Measurements from ENCODE around the gene ME2.
"Not testable (repeated sequence)": the region's sequence is repeated elsewhere in the genome, so short reads cannot be mapped to it uniquely, and the experiment has no call there.

ME2 gene

DNA sequence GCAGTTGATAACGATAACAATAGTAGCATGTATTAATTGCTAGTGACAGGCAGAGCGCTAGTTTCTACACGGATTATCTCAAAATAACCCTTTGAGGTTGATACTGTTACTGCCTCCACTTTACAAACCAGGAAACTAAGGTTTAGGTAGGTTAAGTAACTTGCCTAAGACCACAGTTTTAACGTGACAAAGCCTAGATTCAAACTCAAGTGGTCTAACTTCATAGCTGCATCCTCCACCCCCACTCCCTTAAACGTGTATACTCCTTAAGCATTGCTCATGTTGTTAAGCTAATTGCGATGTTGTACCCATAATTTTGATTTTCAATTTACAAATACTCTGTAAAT lies 1.2 kb downstream of the ME2 start:
- Histone ChIP-seq H3K4me1 (ENCODE audit: control insufficient read depth, insufficient read depth, low read length) (peaks cover 6% of the 10 kb centered on the region), H3K36me3 (ENCODE audit: control insufficient read depth in 2 of 2, insufficient read depth in 2 of 2, low read length in 2 of 2) (no peaks in the 10 kb centered on the region), H3K9me3 (ENCODE audit: control insufficient read depth in 2 of 2, low read length in 2 of 2) (no peaks in the 10 kb centered on the region), H3K27me3 (ENCODE audit: control insufficient read depth in 1 of 2, insufficient read depth in 2 of 2, low read length in 2 of 2) (no peaks in the 10 kb centered on the region), H3K27ac (ENCODE audit: low read length) (no peak overlapping the region), H3K9ac (ENCODE audit: low read length in 2 of 2) (peak overlapping the region in 1 of 2 donors; percentile 90), H3K4me3 (ENCODE audit: low read length in 2 of 2) (peak overlapping the region; percentile 70 to 92)

DNA sequence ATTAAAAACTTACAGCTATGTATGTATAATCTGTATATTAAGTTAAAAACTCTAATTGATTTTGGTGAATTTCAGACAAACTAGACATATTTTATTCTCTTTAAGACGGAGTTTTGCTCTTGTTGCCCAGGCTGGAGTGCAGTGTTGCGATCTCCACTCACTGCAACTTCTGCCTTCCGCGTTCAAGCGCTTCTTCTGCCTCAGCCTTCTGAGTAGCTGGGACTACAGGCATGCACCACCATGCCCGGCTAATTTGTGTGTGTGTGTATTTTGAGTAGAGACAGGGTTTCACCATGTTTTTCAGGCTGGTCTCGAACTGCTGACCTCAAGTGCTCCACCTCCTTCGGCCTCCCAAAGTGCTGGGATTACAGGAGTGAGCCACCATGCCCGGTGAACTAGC lies 2.0 kb downstream of the ME2 start:
- H3K4me1 ChIP-seq (ENCODE audit: control insufficient read depth, insufficient read depth, low read length); H3K9ac ChIP-seq (ENCODE audit: low read length in 2 of 2); H3K4me3 ChIP-seq (ENCODE audit: low read length in 2 of 2); H3K9me3 ChIP-seq (ENCODE audit: control insufficient read depth in 2 of 2, low read length in 2 of 2); H3K27ac ChIP-seq (ENCODE audit: low read length); H3K36me3 ChIP-seq (ENCODE audit: control insufficient read depth in 2 of 2, insufficient read depth in 2 of 2, low read length in 2 of 2); H3K27me3 ChIP-seq (ENCODE audit: control insufficient read depth in 1 of 2, insufficient read depth in 2 of 2, low read length in 2 of 2): not testable (repeated sequence)

DNA sequence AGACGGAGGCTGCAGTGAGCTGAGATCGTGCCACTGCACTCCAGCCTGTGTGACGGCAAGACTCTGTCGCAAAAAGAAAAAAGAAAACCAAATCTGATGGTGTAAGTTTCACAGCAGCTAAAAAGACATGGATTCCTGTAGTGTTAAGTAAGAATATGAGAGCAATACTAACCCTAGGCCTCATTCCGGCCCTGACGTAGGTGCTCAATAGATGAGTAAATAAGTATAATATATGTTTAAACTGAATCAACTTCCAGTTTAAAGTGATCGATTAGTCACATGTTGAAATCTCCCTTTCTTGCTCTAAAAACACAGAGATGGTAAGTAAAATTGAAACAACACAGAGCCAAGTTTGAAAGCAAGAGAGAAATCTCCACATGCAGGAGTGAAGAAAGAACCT lies 8.0 kb downstream of the ME2 start:
- Histone ChIP-seq H3K4me3 (ENCODE audit: low read length in 2 of 2) (no peak overlapping the region), H3K9me3 (ENCODE audit: control insufficient read depth in 2 of 2, low read length in 2 of 2) (no peaks in the 10 kb centered on the region), H3K9ac (ENCODE audit: low read length in 2 of 2) (no peak overlapping the region), H3K27me3 (ENCODE audit: control insufficient read depth in 1 of 2, insufficient read depth in 2 of 2, low read length in 2 of 2) (no peaks in the 10 kb centered on the region), H3K4me1 (ENCODE audit: control insufficient read depth, insufficient read depth, low read length) (no peaks in the 10 kb centered on the region), H3K36me3 (ENCODE audit: control insufficient read depth in 2 of 2, insufficient read depth in 2 of 2, low read length in 2 of 2) (no peaks in the 10 kb centered on the region), H3K27ac (ENCODE audit: low read length) (no peak overlapping the region)

GRCh38 chr18:50895350-50896045 lies 16.6 kb downstream of the ME2 start:
- no peak overlapping the region for H3K9ac ChIP-seq (ENCODE audit: low read length in 2 of 2)
- no peak overlapping the region for H3K27ac ChIP-seq (ENCODE audit: low read length)
- no peak overlapping the region for H3K4me3 ChIP-seq (ENCODE audit: low read length in 2 of 2)
- no peaks in the 10 kb centered on the region for H3K4me1 ChIP-seq (ENCODE audit: control insufficient read depth, insufficient read depth, low read length)
- H3K27me3 ChIP-seq (ENCODE audit: control insufficient read depth in 1 of 2, insufficient read depth in 2 of 2, low read length in 2 of 2) = no peaks in the 10 kb centered on the region
- H3K9me3 ChIP-seq (ENCODE audit: control insufficient read depth in 2 of 2, low read length in 2 of 2) = no peaks in the 10 kb centered on the region
- peaks cover 14 to 17% of the 10 kb centered on the region in 2 donors for H3K36me3 ChIP-seq (ENCODE audit: control insufficient read depth in 2 of 2, insufficient read depth in 2 of 2, low read length in 2 of 2)

DNA sequence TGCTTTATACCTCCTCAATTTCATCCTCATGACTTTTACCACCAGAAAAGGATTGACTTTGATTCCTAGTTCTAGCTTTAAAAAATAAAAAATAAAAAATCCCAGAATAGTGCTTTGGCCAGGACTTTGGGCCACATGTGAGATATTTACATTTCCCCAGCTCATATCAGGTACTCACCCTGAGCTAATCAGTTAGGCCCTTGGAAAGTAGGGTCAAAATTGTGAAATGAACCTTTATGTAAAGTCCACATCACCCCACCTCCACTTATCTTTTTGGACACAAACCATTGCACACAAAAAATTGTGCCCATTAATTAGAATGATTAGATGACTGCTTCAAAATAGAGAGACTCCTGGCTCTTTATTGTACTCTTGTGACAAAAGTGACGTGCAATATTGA lies 17.2 kb downstream of the ME2 start:
- H3K36me3 ChIP-seq (ENCODE audit: control insufficient read depth in 2 of 2, insufficient read depth in 2 of 2, low read length in 2 of 2) = peaks cover 14 to 17% of the 10 kb centered on the region in 2 donors
- H3K27ac ChIP-seq (ENCODE audit: low read length) = no peak overlapping the region
- H3K9ac ChIP-seq (ENCODE audit: low read length in 2 of 2) = no peak overlapping the region
- no peak overlapping the region for H3K4me3 ChIP-seq (ENCODE audit: low read length in 2 of 2)
- H3K4me1 ChIP-seq (ENCODE audit: control insufficient read depth, insufficient read depth, low read length) = no peaks in the 10 kb centered on the region
- no peaks in the 10 kb centered on the region for H3K27me3 ChIP-seq (ENCODE audit: control insufficient read depth in 1 of 2, insufficient read depth in 2 of 2, low read length in 2 of 2)
- no peaks in the 10 kb centered on the region for H3K9me3 ChIP-seq (ENCODE audit: control insufficient read depth in 2 of 2, low read length in 2 of 2)

GRCh38 chr18:50898919-50899318 lies 20.0 kb downstream of the ME2 start:
- Histone ChIP-seq H3K9me3 (ENCODE audit: control insufficient read depth in 2 of 2, low read length in 2 of 2) (no peaks in the 10 kb centered on the region), H3K4me3 (ENCODE audit: low read length in 2 of 2) (no peak overlapping the region), H3K27ac (ENCODE audit: low read length) (no peak overlapping the region), H3K4me1 (ENCODE audit: control insufficient read depth, insufficient read depth, low read length) (no peaks in the 10 kb centered on the region), H3K36me3 (ENCODE audit: control insufficient read depth in 2 of 2, insufficient read depth in 2 of 2, low read length in 2 of 2) (peaks cover 14 to 17% of the 10 kb centered on the region in 2 donors), H3K9ac (ENCODE audit: low read length in 2 of 2) (no peak overlapping the region), H3K27me3 (ENCODE audit: control insufficient read depth in 1 of 2, insufficient read depth in 2 of 2, low read length in 2 of 2) (no peaks in the 10 kb centered on the region)

DNA sequence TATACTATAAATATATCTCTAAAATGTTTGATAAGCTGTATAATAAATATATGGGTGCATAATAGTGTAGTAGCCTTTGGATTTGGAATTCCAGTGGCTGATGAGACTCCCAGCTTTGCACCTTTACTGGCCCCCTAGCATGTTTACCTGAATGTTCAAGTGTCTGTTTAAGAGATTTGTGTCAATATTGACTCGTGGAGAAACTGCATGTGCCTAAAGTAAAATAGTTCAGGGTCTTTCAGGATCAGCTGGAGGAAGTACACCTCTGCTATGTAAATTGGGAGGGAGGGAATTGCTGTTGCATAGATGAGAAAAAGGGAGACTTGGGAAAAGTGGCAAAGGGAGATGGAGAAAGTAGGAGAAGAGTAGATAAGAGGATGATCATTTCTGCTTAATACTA lies 23.9 kb downstream of the ME2 start:
- Histone ChIP-seq H3K4me1 (ENCODE audit: control insufficient read depth, insufficient read depth, low read length) (no peaks in the 10 kb centered on the region), H3K36me3 (ENCODE audit: control insufficient read depth in 2 of 2, insufficient read depth in 2 of 2, low read length in 2 of 2) (peaks cover 8 to 19% of the 10 kb centered on the region in 2 donors), H3K9me3 (ENCODE audit: control insufficient read depth in 2 of 2, low read length in 2 of 2) (peaks cover 0 to 6% of the 10 kb centered on the region in 2 donors), H3K4me3 (ENCODE audit: low read length in 2 of 2) (no peak overlapping the region), H3K9ac (ENCODE audit: low read length in 2 of 2) (no peak overlapping the region), H3K27ac (ENCODE audit: low read length) (no peak overlapping the region), H3K27me3 (ENCODE audit: control insufficient read depth in 1 of 2, insufficient read depth in 2 of 2, low read length in 2 of 2) (no peaks in the 10 kb centered on the region)

DNA sequence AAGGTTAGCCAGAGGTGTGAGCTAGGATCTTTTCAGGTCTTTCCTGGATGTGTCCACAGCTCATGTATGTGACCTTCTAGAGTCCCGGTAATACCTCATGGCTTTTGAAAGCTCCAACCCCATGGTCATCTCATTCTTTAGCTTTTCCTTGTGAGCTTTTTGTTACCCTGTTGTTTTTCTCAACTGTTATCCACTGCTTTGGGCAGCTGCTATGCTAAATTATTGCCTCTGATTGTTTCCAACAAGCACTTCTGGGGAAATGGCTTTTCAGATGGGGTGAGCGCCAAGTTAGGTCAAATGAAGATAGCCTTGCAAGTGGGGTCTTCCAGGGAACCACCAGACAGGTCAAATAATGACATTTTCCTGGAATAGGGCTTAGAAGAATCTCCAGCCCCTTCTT lies 27.9 kb downstream of the ME2 start:
- H3K9me3 ChIP-seq (ENCODE audit: control insufficient read depth in 2 of 2, low read length in 2 of 2) = peaks cover 0 to 6% of the 10 kb centered on the region in 2 donors
- H3K36me3 ChIP-seq (ENCODE audit: control insufficient read depth in 2 of 2, insufficient read depth in 2 of 2, low read length in 2 of 2) = peaks cover 8 to 12% of the 10 kb centered on the region in 2 donors
- no peaks in the 10 kb centered on the region for H3K27me3 ChIP-seq (ENCODE audit: control insufficient read depth in 1 of 2, insufficient read depth in 2 of 2, low read length in 2 of 2)
- H3K4me1 ChIP-seq (ENCODE audit: control insufficient read depth, insufficient read depth, low read length) = no peaks in the 10 kb centered on the region
- H3K27ac ChIP-seq (ENCODE audit: low read length) = no peak overlapping the region
- H3K4me3 ChIP-seq (ENCODE audit: low read length in 2 of 2) = no peak overlapping the region
- no peak overlapping the region for H3K9ac ChIP-seq (ENCODE audit: low read length in 2 of 2)

DNA sequence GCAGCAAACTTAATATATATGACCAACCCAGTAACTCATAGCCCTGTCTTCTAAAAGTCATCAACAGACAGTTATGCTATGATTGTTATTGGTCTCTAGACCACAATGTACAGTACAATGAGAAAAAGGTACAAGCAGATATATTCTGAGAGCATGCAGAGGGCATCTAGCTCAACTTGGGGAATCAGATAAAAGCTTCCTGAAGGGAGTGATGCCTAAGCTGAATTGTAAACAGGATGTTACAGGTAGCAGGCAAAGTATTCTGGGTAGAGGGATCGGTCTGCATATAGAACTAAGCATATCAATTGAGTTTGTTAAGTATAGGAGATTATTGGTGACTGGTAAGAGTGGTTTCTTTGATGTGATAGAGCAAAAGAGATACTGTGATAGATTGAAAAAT lies 30.3 kb downstream of the ME2 start:
- no peak overlapping the region for H3K27ac ChIP-seq (ENCODE audit: low read length)
- H3K9ac ChIP-seq (ENCODE audit: low read length in 2 of 2) = no peak overlapping the region
- H3K4me3 ChIP-seq (ENCODE audit: low read length in 2 of 2) = no peak overlapping the region
- peaks cover 0 to 6% of the 10 kb centered on the region in 2 donors for H3K9me3 ChIP-seq (ENCODE audit: control insufficient read depth in 2 of 2, low read length in 2 of 2)
- H3K36me3 ChIP-seq (ENCODE audit: control insufficient read depth in 2 of 2, insufficient read depth in 2 of 2, low read length in 2 of 2) = peaks cover 8 to 12% of the 10 kb centered on the region in 2 donors
- no peaks in the 10 kb centered on the region for H3K27me3 ChIP-seq (ENCODE audit: control insufficient read depth in 1 of 2, insufficient read depth in 2 of 2, low read length in 2 of 2)
- H3K4me1 ChIP-seq (ENCODE audit: control insufficient read depth, insufficient read depth, low read length) = no peaks in the 10 kb centered on the region

DNA sequence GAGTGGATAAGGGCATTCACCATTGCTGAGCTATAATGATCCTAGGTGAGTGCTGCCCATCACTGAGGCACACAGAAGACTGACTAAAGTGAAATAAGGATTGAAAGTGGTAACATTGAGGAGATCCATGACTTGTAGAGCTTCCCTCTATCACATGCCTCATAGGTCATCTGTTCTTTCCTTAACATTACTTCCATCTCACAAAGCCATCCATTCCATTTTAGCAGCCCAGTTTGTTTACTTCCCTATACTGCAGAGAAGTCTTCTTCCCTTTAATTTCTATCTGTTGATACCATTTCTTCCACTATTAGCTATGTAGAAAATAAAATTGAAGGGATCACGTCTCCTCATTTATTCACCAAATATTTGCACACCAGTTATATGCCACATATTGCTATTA lies 32.1 kb downstream of the ME2 start:
- Histone ChIP-seq H3K9ac (ENCODE audit: low read length in 2 of 2) (no peak overlapping the region), H3K27ac (ENCODE audit: low read length) (no peak overlapping the region), H3K27me3 (ENCODE audit: control insufficient read depth in 1 of 2, insufficient read depth in 2 of 2, low read length in 2 of 2) (no peaks in the 10 kb centered on the region), H3K4me3 (ENCODE audit: low read length in 2 of 2) (no peak overlapping the region), H3K36me3 (ENCODE audit: control insufficient read depth in 2 of 2, insufficient read depth in 2 of 2, low read length in 2 of 2) (peaks cover 8 to 12% of the 10 kb centered on the region in 2 donors), H3K4me1 (ENCODE audit: control insufficient read depth, insufficient read depth, low read length) (no peaks in the 10 kb centered on the region), H3K9me3 (ENCODE audit: control insufficient read depth in 2 of 2, low read length in 2 of 2) (peaks cover 0 to 6% of the 10 kb centered on the region in 2 donors)

DNA sequence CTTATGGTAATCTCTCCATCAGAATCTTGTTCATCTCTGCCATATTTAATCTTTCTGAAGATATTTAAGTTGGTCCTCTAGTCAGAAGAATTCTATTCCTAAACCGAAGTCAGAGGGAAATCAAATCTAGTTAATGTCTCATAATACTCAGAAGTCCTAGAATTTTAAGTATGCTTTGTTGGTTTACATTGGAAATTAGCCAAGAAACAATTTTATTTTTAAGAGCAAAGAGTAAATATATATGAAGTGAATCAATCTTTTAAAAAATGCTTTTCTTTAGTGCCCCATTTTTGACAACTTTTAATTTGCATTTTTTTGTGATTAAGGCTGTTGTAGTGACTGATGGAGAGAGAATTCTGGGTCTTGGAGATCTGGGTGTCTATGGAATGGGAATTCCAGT lies 38.1 kb downstream of the ME2 start:
- no peaks in the 10 kb centered on the region for H3K9me3 ChIP-seq (ENCODE audit: control insufficient read depth in 2 of 2, low read length in 2 of 2)
- no peaks in the 10 kb centered on the region for H3K27me3 ChIP-seq (ENCODE audit: control insufficient read depth in 1 of 2, insufficient read depth in 2 of 2, low read length in 2 of 2)
- no peak overlapping the region for H3K9ac ChIP-seq (ENCODE audit: low read length in 2 of 2)
- H3K4me1 ChIP-seq (ENCODE audit: control insufficient read depth, insufficient read depth, low read length) = no peaks in the 10 kb centered on the region
- H3K36me3 ChIP-seq (ENCODE audit: control insufficient read depth in 2 of 2, insufficient read depth in 2 of 2, low read length in 2 of 2) = peaks cover 4 to 15% of the 10 kb centered on the region in 2 donors
- no peak overlapping the region for H3K27ac ChIP-seq (ENCODE audit: low read length)
- no peak overlapping the region for H3K4me3 ChIP-seq (ENCODE audit: low read length in 2 of 2)
